ENCODE results near the gene YAP1.

YAP1 gene

DNA sequence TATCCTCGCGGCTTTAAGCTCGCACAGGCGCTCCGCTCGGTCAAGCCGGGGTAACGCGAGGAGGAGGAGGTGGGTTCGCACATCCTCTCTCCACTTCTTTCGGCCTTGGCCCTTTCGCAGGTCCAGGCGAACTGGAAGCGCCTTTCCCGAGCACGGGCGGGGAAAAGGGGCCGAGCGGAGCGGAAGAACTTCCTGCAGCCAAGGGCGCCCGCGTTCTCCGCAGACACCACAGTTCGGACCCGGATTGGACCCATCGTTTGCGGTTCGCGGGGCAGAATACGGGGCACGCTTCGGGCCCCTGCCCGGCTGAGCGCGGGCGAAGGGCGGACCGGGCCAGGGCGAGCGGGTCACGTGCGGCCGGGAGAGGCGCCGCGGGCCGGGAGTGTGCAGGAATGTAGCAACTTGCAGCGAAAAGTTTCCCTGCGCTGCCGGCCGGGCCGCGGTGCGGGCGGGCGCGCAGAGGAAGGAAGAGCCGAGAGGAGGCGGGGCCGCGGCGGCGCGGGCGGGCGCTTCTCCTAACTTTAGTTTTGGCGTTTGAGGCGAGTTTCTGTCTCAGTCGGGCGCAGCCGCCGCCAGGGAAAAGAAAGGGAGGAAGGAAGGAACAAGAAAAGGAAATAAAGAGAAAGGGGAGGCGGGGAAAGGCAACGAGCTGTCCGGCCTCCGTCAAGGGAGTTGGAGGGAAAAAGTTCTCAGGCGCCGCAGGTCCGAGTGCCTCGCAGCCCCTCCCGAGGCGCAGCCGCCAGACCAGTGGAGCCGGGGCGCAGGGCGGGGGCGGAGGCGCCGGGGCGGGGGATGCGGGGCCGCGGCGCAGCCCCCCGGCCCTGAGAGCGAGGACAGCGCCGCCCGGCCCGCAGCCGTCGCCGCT lies at the start of gene YAP1:
Gene YAP1, plus strand, starts transcription at position 552 of the 865 bp plus-strand sequence. CDS start 402 bp downstream, outside the sequence.
- peak; percentile 42 to 58 for DNase-seq

GRCh38 chr11:102061276-102061675 lies 49.0 kb upstream of the YAP1 start:
- DNase-seq, result no peak

DNA sequence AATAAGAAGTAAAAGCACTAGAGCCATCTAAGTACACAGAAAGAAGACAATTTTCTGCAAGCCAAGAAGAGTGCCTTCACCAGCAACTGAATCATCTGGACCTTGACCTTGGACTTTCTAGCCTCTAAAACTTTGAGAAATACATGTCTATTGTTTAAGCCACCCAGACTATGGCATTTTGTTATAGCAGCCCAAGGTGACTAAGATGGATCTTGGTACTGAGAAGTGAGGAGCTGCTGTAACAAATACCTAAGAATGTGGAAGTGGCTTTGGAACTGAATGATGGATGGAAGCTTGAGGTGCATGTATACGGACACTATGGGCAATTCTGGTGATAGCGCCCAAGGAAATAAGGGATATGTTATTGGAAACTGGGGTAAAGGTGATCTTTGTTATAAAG lies 48.1 kb upstream of the YAP1 start:
- DNase-seq, result no peak

DNA sequence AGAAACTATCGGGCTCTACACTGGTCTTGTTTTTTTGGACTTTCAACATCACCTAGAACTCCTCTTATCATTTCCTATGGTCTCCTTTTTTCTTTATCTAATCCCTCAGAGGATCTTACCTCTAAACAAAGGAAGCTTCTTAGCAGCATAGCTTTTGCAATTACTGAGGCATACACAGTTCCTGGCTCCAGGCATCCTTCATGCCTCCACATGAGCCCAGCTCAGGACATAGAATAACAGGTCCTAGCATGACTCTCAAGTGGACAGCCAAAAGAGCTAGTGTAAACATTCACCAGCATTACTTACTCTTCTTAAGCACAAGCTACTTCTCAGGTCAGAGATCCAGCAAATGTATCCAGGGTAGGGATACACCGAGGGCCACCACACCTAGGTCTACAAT lies 45.9 kb upstream of the YAP1 start:
- DNase-seq, result no peak

DNA sequence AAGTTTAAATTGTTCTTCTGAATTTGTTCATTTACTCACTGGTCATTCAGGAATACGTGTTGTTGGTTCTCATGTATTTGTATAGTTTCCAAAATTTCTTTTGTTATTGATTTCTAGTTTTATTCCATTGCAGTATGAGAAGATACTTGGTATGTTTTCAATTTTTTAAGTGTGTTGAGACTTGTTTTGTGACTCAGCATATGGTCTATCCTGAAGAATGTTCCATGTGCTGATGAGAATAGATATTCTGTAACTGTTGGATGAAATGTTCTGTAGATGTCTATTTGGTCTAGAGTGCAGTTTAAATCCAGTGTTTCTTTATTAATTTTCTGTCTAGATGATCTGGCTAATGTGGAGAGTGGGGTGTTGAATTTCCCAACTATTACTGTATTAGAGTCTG lies 39.5 kb upstream of the YAP1 start:
- no peak for DNase-seq

- DNase-seq, result no peak
Measured at GRCh38 chr11:102071497-102072472, 38.5 kb upstream of the YAP1 start.

DNA sequence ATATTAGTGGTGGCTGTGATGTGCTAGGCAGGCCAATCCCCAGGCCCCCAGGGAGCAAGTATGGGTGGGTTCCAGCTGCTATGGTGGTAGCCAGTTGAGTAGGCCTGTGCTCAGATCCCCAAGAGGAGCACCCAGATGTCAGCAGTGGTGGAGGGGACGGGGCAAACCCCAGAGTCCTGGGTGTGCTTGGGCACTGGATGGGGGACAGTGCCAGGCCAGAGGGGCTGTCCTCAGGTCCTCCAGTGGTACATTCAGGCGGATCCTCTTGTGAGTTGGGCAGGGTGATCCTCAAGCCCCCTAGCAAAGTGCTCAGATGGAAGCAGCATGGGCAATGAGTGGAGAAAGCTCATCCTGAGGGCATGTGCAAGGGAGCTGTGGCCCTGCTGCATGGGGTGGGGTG lies 37.0 kb upstream of the YAP1 start:
- DNase-seq, result no peak

DNA sequence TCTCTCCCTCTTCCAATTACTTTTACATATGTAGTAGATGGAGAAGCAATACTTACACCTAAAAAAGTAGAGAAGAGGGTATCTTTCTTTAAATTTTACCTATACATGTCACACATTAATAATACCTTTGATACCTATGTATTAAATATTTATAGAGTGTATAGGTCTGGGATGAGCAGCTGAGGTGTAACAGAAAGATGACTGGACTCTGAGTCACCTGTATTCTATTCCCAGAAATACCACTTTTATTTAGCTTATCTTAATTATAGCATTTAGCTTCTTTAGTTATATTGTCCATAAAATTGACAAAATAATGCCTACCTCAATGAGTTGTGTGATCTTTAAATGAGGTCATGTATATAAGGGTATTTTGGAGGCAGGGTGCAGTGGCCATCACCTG lies 30.6 kb upstream of the YAP1 start:
- DNase-seq, result no peak

DNA sequence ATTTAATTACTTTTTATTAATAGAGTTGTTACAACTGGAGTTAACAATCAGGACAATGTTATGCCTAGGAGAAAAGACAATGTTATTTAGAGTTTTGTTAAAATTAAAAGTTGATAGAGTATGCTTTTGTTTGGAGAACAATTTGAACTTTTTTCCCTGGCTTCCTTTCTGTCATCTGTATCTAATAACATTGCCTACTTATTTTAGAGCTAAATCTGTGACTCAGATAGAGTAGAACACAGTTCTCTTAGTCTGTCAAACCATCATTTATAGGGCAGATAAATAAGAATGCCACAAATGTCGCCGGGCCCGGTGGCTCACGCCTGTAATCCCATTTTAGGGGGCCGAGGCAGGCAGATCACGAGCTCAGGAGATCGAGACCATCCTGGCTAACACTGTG lies 28.9 kb upstream of the YAP1 start:
- DNase-seq, result no peak

DNA sequence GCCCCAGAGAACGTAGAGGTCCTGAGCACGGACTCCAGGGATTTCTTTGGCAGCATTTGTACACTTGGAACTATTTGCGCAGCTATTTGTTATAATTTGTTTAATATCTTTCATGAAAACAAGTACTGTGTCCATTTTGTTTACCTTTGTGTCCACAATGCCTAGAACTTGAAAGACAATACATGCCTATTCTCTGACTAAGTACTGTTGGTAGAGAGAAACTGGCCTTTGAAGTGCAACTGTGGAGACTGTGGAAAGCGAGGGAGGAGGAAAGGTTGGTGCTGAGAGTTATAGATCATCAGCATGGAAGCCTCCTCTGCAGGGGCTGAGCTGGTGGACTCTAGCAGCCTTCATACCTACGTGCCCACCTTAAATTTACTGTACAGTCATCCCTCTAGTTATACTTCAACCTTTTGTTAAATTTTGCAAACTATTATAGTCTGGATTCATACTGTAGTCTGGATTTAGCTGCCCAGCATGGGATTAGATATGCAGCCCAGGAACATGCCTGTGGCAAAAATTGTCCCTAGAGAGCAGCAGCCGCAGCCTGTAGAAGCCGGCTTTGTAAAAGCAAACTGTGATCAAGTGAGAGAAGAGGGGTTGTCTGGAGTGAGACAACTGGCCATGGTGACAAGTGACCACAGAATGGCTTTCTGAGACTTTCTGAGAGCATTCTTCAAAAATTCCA lies 24.2 kb upstream of the YAP1 start:
- no peak for DNase-seq

- DNase-seq, result no peak
Measured at GRCh38 chr11:102097186-102097585, 13.1 kb upstream of the YAP1 start.

- no peak for DNase-seq
Measured at GRCh38 chr11:102099755-102100154, 10.5 kb upstream of the YAP1 start.

DNA sequence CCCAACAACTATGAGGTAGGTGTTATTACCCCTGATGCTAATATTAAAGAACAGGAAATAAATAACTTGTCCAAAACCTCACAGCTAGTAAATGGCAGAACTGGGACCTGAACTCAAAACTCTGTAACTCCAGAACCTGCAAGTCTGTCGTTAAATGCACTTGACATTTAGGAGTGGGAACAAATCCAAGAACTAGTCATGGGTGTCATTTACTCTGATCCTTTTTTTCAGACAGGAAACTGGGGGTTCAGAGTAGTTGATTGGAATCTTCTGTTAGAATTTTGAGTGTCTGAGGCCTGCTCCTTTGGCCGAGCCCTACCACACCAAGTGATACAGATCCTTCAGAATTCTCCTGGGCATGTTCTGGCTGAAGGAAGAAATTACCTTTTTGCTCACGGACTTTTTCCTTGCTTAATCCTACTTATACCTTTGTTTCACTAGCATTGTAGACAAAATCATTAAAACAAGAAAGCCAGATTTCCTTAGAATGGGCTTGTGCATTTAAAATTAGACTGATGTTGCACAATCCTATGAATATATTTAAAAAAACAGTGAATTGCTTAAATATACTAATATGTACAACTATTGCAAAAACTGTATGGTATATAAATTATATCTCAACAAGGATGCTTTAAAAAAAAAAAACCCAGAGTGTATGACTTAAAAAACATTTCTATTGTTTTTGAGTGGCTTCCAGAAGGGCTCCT lies 1.4 kb upstream of the YAP1 start:
- DNase-seq, result no peak

GRCh38 chr11:102110761-102111010 lies 439 bp downstream of the YAP1 start:
- no peak for DNase-seq

DNA sequence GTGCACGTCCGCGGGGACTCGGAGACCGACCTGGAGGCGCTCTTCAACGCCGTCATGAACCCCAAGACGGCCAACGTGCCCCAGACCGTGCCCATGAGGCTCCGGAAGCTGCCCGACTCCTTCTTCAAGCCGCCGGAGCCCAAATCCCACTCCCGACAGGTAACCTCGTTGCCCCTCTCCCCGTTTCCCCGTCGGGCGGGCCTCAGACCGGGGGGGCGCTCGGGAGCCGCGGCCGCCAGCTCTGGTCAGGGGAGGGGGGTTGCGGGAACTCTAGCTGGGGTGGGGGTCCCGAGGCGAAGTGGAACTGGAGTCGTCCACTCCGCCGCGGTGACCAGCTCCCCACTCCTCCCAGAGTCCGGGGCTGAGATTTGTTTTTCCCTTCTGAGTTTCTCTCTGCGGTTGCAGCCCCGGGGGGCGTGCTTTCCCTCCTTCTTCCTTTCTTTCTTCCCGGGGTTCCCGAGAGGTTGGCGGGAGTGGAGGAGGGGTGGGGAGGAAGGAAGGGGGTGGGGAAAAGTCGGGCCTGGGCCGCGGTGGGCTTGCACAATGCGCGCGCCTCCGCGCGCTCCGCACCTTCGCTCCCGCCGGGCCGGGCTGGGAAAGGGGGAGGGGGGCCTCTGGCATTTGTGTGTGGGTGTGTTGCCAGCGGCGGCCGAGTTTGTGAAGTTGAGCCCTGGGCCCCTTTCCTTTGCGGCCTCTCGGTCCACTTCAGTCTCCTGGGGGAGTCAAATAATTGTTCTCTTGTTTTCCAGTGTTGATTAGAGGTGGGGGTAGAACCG lies 952 bp downstream of the YAP1 start:
- no peak for DNase-seq

DNA sequence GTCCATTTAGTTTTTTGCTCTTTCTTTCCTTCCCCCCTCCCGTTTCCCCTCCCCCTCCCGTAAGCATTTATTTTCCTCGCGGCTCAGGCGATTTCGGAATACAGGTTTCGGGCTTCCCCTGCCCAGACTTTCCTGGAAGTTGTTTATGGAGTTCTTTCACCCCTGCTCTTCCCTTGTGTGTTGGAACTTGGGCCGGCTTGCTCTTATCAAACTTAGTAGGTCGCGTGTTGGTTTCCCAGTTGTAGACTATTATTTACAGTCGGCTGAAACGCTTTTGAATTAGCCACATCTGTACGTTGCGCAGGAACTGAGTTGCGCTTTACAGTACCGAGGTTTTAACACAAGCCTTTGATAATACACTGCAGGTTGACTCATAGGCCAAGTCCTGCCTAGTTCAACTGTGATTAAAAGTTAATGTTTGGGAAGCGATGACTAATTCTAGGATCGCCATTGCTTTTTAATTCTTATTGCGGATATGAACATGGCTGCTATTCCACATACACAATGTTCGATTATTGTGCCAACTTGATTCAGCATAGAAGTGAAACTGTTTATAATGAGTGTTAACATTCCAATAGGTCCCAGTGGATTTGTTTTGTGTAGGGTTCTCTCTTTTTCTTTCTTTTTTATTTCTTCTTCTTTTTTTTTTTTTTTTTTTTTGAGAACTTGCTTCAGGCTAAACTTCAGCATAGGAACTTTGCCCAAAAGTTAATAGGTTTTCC lies 1.7 kb downstream of the YAP1 start:
- DNase-seq, result no peak

- DNase-seq, result no peak
Measured at GRCh38 chr11:102112509-102112821, 2.2 kb downstream of the YAP1 start.

GRCh38 chr11:102114032-102114431 lies 3.8 kb downstream of the YAP1 start:
- no peak for DNase-seq

DNA sequence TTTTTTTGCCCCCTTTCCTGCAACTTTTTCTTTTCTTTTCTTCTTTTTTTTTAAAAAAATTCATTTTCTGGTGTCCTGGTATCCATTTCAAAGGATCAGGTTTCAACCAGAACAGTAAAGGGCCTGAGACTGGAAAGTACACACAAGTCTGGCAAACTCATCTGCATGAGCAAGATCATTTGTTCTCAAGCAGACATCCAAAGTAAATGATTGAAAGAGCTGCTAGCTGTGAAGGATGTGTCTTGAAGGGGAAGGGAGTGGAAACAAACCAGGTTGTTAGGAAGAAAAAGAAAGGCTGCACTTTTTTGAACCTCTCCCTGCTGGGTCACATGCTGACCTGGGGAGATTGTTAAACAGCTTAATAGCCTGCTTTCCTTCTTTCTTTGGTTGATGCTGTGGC lies 5.3 kb downstream of the YAP1 start:
- no peak for DNase-seq

GRCh38 chr11:102116453-102117205 lies 6.4 kb downstream of the YAP1 start:
- no peak for DNase-seq

Data from Kasumi-1 (cell line).